ENCODE data around the gene PRKAB1.

Gene PRKAB1

DNA sequence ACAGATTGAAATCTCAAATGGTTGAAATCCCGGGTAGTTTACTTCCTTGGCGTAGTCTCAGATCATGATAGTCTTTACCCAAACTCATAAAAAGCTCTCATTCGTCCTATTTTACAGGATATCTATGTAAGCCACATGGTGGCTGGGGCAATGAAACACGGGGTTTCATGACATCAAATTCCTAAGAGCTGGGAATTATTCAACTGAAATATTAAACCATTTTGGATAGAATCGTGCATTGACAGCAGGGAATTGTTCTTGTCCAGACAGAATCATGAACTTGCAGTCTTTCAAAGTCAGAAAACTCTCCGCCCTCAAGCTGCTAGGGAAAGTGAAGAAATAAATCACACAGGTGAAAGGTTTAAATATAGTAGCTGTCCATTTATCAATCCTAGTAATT, 33.2 kb upstream of the PRKAB1 start:
- no peaks in the 10 kb centered on the region for H3K79me2 ChIP-seq (ENCODE audit: low read length)
- H3K27me3 ChIP-seq (replicated peaks; ENCODE audit: insufficient read depth, low read length) = no peaks in the 10 kb centered on the region
- no peak overlapping the region for H3K4me3 ChIP-seq (ENCODE audit: low read length)
- no peaks in the 10 kb centered on the region for H4K20me1 ChIP-seq (ENCODE audit: insufficient read depth, low read length)
- no peaks in the 10 kb centered on the region for H3K9me2 ChIP-seq (replicated peaks; ENCODE audit: insufficient read depth, low read length)
- no peaks in the 10 kb centered on the region for H3K4me1 ChIP-seq (ENCODE audit: low read length)
- no peaks in the 10 kb centered on the region for H3K9me3 ChIP-seq (replicated peaks; ENCODE audit: insufficient read depth, low read length)
- no peaks in the 10 kb centered on the region for H3K36me3 ChIP-seq (replicated peaks; ENCODE audit: insufficient read depth, low read length)
- TF ChIP-seq EZH2phosphoT487 (IDR thresholded peaks at IDR 0.05; ENCODE audit: low read length) = no peak
- no peak for TF ChIP-seq EZH2 (optimal IDR thresholded peaks at IDR 0.05; ENCODE audit: low read depth, low read length)
- TF ChIP-seq, protein P1, sequence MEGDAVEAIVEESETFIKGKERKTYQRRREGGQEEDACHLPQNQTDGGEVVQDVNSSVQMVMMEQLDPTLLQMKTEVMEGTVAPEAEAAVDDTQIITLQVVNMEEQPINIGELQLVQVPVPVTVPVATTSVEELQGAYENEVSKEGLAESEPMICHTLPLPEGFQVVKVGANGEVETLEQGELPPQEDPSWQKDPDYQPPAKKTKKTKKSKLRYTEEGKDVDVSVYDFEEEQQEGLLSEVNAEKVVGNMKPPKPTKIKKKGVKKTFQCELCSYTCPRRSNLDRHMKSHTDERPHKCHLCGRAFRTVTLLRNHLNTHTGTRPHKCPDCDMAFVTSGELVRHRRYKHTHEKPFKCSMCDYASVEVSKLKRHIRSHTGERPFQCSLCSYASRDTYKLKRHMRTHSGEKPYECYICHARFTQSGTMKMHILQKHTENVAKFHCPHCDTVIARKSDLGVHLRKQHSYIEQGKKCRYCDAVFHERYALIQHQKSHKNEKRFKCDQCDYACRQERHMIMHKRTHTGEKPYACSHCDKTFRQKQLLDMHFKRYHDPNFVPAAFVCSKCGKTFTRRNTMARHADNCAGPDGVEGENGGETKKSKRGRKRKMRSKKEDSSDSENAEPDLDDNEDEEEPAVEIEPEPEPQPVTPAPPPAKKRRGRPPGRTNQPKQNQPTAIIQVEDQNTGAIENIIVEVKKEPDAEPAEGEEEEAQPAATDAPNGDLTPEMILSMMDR (IDR thresholded peaks at IDR 0.05; ENCODE audit: low read length) = no peak
- no peaks in the 10 kb centered on the region for H3F3A ChIP-seq (ENCODE audit: insufficient read depth, low read length)
- H3K27ac ChIP-seq (ENCODE audit: low read length) = no peak overlapping the region
- H3K4me2 ChIP-seq (ENCODE audit: low read depth, low read length) = no peak overlapping the region
- no peak overlapping the region for H2AFZ ChIP-seq (ENCODE audit: low read length)
- no peak for DNase-seq
- H3K9ac ChIP-seq (ENCODE audit: low read length) = no peak overlapping the region

DNA sequence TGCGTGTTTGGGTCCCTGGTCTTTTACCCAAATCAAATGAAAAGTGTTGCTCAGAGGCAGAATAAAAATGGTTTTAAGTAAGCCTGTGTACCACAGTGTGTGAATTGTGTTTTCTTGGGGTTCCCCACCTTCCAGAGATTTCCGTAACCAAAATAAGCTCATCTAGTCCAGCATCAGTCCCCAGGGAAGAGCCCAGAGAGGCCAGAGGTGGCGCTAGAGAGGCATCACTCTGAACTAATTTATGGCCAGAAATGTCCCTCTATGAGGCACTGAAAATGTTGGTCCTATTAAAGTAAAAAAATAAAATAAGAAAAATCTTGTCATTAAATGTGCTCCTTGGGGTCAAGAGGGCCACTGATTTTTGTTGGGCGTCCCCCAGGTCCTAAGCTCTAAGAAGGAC, 24.9 kb upstream of the PRKAB1 start:
- no peaks in the 10 kb centered on the region for H3K4me1 ChIP-seq (ENCODE audit: low read length)
- no peak overlapping the region for H2AFZ ChIP-seq (ENCODE audit: low read length)
- no peak overlapping the region for H3K27ac ChIP-seq (ENCODE audit: low read length)
- no peak overlapping the region for H3K4me3 ChIP-seq (ENCODE audit: low read length)
- no peak overlapping the region for H3K4me2 ChIP-seq (ENCODE audit: low read depth, low read length)
- H3K79me2 ChIP-seq (ENCODE audit: low read length) = no peaks in the 10 kb centered on the region
- H3K36me3 ChIP-seq (replicated peaks; ENCODE audit: insufficient read depth, low read length) = no peaks in the 10 kb centered on the region
- no peaks in the 10 kb centered on the region for H3K9me2 ChIP-seq (replicated peaks; ENCODE audit: insufficient read depth, low read length)
- H3K9me3 ChIP-seq (replicated peaks; ENCODE audit: insufficient read depth, low read length) = no peaks in the 10 kb centered on the region
- no peaks in the 10 kb centered on the region for H3F3A ChIP-seq (ENCODE audit: insufficient read depth, low read length)
- no peak for TF ChIP-seq EZH2 (optimal IDR thresholded peaks at IDR 0.05; ENCODE audit: low read depth, low read length)
- no peak for TF ChIP-seq EZH2phosphoT487 (IDR thresholded peaks at IDR 0.05; ENCODE audit: low read length)
- TF ChIP-seq, protein P1 (IDR thresholded peaks at IDR 0.05; ENCODE audit: low read length) = no peak
- no peaks in the 10 kb centered on the region for H3K27me3 ChIP-seq (replicated peaks; ENCODE audit: insufficient read depth, low read length)
- no peaks in the 10 kb centered on the region for H4K20me1 ChIP-seq (ENCODE audit: insufficient read depth, low read length)
- DNase-seq = no peak
- H3K9ac ChIP-seq (ENCODE audit: low read length) = no peak overlapping the region

DNA sequence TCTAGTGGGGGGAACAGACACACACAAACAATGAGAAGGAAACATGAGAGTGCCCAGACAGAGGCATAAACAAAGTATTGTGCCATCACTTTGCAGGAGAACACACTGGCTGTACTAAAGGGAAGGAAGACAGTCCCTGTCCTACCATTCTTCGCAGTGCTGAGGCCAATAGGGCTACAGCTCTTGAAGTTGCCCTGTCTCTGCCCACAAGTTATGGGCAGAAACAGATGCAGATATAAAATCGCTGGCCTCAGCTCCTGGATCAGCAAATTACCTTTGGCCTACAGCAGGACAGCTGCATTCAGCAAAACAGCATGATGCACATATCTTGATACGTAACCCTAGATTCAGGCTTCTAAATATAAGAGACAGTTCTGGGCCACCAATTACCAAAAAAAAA, 23.0 kb upstream of the PRKAB1 start:
- Histone ChIP-seq H3K79me2 (ENCODE audit: low read length) (no peaks in the 10 kb centered on the region), H3F3A (ENCODE audit: insufficient read depth, low read length) (no peaks in the 10 kb centered on the region), H3K4me3 (ENCODE audit: low read length) (no peak overlapping the region), H3K36me3 (replicated peaks; ENCODE audit: insufficient read depth, low read length) (no peaks in the 10 kb centered on the region), H3K9ac (ENCODE audit: low read length) (no peak overlapping the region), H4K20me1 (ENCODE audit: insufficient read depth, low read length) (no peaks in the 10 kb centered on the region), H3K4me2 (ENCODE audit: low read depth, low read length) (no peak overlapping the region), H3K9me2 (replicated peaks; ENCODE audit: insufficient read depth, low read length) (no peaks in the 10 kb centered on the region), H3K27ac (ENCODE audit: low read length) (no peak overlapping the region), H3K27me3 (replicated peaks; ENCODE audit: insufficient read depth, low read length) (no peaks in the 10 kb centered on the region), H3K9me3 (replicated peaks; ENCODE audit: insufficient read depth, low read length) (no peaks in the 10 kb centered on the region), H2AFZ (ENCODE audit: low read length) (no peak overlapping the region), H3K4me1 (ENCODE audit: low read length) (no peaks in the 10 kb centered on the region)
- TF ChIP-seq EZH2phosphoT487 (IDR thresholded peaks at IDR 0.05; ENCODE audit: low read length) = no peak
- no peak for TF ChIP-seq EZH2 (optimal IDR thresholded peaks at IDR 0.05; ENCODE audit: low read depth, low read length)
- TF ChIP-seq, protein P1 (IDR thresholded peaks at IDR 0.05; ENCODE audit: low read length) = no peak
- peak; percentile 7 for DNase-seq
